GM19238 (cell line): ENCODE measurements around the gene RBM19.

Experiments
- DNase-seq: peaks from one replicate; pipeline ENCODE4 v3.0.0; 2011; ENCODE audit warnings: low spot score; ENCODE audit not compliant: insufficient read length

The RBM19 gene

GRCh38 chr12:113837528-113838296, 128.4 kb downstream of the RBM19 start:
- no peak for DNase-seq

- no peak for DNase-seq
These were observed 129.0 kb downstream of the RBM19 start for GRCh38 chr12:113837084-113837483.

GRCh38 chr12:113835896-113836295, 130.2 kb downstream of the RBM19 start:
- DNase-seq = no peak

DNA sequence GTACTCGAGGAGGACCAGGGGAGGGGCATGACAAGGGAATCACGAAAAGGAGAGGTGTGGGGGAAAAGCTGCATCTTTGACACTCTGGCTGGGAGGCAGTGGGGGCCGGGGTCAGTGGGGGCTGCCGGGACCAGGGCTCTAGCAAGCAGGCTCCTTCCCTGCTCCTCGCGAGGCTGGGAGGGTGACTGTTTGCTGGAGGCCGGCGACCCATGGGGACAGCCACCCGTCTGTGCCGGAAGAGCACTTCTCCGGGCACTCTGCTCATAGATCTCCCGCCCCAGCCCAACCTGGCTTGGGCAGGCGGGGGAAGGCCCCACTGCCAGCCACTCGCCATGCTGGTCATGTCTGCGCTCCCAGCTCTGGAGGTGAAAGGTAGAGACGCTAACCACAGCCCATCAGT, 130.7 kb downstream of the RBM19 start:
- DNase-seq = no peak

- DNase-seq = no peak
These were observed 132.7 kb downstream of the RBM19 start for GRCh38 chr12:113833422-113833821.

DNA sequence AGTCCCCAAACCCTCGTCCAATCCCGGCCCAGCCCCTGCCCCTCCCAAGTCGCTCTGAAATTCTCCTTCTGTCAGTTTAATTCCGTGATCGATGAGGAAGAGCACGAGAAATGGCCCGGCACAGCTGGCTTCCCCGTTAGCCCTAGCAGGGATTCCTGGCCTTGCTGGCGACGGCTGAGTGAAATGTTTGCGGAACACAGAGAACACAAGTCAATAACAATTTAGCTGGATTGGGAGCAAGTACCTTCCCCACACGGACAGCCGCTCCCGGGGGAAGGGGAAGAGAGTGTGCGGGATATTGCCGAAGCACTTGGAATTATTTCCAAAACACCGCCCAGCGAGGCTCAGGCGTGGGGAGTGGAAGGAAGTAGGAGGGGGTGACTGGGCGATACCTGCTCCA, 134.6 kb downstream of the RBM19 start:
- no peak for DNase-seq

DNA sequence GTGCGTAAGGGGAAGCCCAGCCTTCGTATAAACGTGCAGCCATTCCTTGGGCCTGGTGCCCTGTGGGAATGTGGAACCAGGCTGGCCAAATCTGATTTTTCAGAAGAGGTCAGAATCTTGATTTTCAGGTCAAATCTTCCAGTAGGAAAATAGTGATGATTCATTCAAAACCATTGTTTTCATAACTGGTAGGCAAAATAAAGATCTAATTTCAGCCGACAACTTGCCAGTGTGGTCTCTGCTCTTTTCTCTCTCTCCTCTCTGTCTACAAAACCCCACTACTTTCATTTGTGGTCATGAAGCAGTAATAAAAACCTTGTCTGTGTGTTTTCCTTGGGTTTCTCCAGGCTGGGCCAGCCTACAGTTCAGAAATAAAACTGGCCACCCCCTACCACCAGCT, 135.1 kb downstream of the RBM19 start:
- no peak for DNase-seq

DNA sequence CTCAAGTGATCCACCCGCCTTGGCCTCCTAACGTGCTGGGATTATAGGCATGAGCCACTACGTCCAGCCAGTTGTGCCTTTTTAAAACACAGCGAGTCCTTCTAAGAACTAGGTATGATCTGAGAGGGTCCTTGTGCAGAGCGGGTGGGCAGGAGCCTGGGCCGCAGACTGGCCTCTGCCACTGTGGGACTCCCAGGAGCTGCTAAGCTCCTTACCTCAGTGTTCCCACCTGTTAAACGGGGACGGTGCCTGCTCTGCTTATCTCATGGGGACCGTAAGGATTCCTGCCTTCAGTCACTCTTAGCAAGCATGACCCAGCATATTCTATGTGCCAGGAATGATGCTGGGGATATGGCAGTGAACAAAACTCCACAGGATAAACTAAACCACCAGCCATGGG, 136.9 kb downstream of the RBM19 start:
- no peak for DNase-seq

DNA sequence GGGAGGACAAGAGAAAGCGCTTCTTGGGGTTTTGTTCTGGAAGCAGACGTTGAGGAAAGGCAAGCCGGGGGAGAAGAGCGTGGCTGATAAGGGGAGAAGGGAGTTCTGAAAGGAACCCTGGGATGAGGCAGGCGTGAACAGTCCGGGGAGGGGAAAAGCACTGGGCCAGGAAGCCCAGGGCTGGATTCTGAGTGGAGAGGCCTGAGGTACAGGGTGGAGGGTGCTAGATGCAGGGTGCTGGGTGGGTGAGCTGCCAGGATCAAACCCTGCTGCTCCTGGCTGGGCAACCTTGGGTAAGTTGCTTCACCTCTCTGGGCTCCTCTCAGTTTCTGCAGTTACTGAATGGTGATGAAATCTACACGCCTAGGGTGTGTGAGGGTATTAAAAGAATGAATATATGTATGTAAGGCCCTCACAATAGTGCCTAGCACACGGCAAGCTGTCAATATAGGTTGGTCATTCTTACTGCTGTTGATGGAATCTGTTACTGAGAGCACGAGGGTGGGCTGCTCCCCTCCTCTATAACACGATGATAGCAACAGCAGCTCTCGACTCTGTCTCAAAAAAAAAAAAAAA, 138.5 kb downstream of the RBM19 start:
- no peak for DNase-seq

DNA sequence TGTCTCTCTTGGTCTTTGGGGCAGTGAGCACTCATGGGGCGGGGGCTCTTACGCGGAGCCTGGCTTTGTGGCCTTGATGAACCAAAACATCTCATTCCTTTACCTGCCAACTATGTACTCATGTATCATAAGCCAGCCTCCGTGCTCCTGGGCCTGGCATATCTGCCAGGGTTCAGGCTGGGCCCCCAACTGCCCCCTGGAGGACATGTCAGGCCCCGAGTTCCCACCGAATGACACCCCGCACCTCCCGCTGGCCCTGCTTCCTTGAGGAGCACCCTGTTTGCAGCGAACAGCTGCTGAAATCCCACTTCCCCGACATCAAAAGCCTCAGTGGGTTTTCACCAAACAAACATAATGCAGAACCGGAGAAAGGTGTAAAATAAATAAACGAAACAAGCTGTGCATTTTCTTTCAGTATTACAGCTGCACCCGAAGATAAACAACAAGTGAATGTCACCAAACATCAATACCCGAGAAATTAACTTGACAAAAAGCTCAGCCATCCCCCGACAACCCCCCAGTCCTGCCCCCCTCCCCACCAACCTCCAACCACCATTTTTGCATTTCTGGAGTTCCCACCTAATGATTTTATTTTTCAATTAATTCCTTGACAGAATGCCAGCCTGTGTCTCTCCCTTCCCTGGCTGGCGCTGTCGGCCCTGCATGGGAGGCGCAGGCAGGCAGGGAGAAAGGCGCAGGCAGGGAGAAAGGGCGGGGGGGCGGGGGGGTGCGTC, 139.2 kb downstream of the RBM19 start:
- DNase-seq = no peak

DNA sequence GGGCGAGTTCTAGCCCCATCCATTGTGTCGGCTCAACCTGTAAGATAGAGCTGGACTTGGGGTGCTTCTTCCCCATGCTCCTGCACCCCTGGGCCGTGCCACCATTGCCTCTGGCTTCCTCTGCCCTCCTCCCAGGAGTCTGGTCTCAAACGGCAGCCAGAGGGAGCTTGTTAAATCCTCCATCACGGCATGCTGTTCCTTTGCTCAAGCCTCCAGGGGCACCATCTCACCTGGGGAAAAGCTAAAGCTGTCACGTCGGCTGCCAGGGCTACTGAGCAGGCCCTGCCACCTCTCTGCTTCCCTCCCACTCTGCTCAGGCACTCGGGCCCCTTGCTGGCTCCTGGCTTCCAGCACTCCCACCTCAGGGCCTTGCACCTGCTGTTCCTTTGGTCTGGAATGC, 140.4 kb downstream of the RBM19 start:
- no peak for DNase-seq

DNA sequence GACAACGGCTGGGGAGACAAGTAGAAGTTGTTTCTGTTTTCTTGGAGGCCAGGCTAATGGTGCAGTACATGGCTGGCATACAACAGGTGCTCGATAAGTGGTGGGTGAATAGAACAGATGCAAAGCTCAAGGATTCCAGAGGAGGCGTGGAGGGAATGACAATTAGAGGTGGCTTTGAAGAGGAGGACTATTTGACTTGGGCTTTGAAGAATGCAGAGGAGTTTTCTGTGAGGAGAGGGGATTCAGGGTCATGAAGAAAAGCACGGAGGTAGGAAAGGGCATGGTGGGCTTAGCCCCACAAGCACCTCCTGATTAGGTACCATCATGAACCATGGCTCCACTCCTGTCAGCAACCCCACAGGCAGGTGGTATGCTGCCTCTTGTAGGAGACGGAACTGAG, 142.3 kb downstream of the RBM19 start:
- DNase-seq = no peak

DNA sequence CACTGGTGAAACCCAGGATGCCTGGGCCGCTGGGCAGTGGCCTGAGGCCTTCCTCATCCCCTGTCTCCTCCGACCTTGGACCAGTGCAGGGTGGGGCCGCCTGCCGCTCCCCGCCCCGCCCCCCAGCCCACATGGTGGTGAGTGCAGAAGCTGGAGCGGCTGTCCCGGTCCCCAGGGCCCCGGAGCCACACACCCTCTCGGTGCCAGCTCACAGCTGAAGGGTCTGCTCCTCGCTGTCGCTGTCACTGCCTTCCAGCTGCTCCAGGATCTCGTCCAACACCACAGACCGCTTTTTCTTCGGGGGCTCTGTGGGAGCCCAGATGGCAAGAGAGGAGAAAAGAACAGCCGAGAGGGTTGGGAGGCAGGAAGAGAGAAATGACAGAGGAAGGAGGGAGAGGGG, 143.1 kb downstream of the RBM19 start:
- DNase-seq = no peak

DNA sequence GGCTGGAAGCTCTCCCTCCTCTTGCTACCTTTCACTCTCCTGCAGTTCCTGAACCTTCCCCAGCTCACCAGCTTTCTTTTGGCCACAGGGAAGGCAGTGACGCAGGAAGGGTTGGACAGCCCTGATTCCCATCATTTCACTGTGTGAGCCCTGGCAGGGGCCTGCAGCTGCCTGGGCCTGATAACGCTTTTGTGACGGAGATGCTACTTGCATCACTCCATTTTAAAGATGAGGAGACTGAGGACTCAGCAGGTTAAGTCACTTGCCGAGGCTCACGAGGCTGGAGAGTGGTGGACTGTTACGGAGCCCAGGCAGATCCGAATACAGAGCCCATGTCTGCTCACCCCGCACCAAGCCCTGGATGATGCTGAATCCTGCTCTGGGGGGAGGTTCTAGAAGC, 145.3 kb downstream of the RBM19 start:
- no peak for DNase-seq

DNA sequence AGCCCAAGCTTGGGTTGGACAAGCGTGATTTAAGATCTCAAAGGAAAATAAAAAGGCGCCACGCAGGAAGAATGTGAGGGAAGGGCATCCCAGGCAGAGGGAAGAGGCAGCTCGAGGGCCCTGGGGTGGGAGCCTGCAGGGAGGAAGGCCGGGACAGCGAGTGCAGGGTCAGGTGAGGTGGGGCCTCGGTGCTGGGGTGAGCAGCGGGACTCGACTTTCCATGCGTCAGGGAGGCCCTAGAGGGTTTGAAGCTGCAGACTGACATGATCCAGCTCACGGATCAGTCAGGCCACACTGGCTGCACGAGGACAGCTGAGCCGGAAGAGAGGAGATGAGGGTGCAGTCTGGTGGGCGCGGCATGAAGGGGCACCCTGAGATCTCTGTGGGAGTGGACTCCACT, 145.8 kb downstream of the RBM19 start:
- DNase-seq = no peak

DNA sequence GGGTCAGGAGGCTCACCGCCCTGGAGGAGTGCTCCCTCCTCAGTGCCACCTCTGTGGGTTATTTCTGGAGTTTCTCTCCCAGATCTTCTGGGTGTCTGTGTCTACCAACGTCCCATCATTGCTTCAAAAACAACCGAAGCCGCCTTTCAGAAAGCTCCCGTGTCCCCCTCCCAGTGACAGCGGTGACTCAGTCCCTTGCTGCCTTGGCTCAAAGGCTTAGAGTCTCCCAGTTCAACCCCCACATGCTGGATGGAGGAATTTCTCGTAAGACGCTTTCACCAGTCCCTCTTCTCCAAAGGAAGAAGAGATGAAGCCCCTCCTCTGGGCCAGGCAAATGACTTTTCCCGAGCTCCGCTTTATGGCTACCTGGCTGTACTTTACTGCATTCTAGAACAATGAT, 146.6 kb downstream of the RBM19 start:
- no peak for DNase-seq

DNA sequence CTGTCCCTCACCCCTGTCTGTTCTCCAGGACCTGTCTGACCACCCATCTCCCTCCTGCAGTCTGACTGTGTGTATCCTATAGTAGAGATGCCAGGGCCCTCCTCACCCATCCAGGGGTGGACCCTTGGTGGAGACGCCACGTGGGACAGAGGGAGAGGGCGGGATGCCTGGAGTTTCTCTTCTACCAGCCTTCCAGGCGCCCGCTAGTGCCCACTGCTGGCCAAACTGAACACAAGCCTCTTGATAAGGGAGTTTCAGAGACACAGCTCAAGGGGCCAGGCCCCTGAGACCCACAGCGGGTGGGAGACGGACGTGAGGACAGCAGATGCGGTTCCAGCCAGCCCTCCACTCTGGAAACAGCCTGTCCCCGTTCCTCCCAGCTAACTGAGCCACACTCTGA, 147.3 kb downstream of the RBM19 start:
- no peak for DNase-seq

DNA sequence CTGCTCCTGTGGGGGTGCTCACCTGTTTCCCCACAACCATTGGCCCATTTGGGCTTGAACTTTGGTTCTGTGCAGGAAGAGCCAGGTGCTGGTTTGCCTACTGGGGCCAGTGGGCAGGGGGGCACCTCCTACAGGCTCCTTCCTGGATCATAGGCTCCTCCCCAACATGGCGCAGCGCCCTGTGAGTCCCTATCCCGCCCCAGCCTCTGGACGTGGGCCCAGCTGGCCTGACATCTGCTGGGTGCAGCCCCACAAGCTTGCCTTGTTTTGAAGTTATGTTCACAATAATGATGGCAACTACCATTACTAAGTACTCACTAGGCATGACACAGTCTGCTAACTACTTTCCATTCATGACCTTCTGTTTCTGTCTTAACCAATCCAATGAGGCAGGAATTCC, 147.8 kb downstream of the RBM19 start:
- no peak for DNase-seq

DNA sequence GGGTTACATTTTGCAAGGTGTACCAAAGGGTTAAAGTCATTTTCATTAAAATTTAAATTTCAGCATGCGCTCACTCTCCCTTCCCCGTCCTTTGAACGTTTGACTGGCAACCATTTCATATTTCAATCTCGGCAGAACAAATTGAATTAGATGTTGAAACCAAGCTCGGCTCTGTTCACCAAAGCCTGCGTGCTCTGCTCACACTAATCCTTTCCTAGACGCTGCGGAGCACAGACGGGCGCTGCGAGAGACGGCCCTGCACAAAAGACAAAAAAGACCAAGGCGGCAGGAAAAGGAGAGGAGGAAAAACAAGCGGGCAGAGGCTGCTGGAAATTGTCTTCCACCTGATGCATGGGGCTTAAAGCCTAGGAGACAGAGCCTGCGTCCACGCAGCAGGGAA, 149.3 kb downstream of the RBM19 start:
- no peak for DNase-seq

- DNase-seq = no peak
These were observed 151.1 kb downstream of the RBM19 start for GRCh38 chr12:113815031-113815430.

- DNase-seq = no peak
These were observed 152.9 kb downstream of the RBM19 start for GRCh38 chr12:113813229-113813541.

- no peak for DNase-seq
These were observed 153.5 kb downstream of the RBM19 start for GRCh38 chr12:113812411-113813228.
